ENCODE measurements around the gene TP53I13. TPM values are rescaled to one million over a fixed set of nuclear protein-coding genes. Genes with fewer than 3 reads are reported as not detected.
"Not testable (repeated sequence)": the region's sequence is repeated elsewhere in the genome, so short reads cannot be mapped to it uniquely, and the experiment has no call there.

The TP53I13 gene, protein sequence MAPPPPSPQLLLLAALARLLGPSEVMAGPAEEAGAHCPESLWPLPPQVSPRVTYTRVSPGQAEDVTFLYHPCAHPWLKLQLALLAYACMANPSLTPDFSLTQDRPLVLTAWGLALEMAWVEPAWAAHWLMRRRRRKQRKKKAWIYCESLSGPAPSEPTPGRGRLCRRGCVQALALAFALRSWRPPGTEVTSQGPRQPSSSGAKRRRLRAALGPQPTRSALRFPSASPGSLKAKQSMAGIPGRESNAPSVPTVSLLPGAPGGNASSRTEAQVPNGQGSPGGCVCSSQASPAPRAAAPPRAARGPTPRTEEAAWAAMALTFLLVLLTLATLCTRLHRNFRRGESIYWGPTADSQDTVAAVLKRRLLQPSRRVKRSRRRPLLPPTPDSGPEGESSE
- total RNA-seq, result 38.5 and 52.3 TPM in 2 replicates

- no peak for DNase-seq (ENCODE audit: low read depth)
Observed at GRCh38 chr17:29568331-29569244, at the start of gene TP53I13. TSS of gene TP53I13 (plus strand) at chr17:29568701. CDS start at chr17:29568759, 58 bp downstream.

DNA sequence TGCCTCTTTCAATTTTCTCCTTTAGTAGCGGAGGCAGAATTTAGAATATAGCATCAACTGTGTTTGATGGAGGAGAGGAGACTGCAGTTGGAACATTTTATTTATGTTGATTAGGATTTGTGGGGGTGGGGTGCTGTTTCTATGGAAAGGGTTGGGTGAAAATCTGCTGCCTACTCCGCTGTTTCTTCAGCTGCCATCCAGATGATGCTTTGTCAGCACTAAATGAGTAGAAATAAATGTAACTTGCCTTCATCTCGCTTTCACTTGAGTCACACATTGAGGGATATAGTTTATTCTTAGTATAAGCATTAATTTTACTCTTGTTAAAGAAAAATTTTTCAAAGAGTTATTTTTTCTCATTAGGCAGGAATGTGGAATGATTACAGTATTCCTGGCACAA, 43.8 kb upstream of the TP53I13 start:
- DNase-seq (ENCODE audit: low read depth), result no peak

GRCh38 chr17:29526322-29526721, 42.2 kb upstream of the TP53I13 start:
- no peak for DNase-seq (ENCODE audit: low read depth)

DNA sequence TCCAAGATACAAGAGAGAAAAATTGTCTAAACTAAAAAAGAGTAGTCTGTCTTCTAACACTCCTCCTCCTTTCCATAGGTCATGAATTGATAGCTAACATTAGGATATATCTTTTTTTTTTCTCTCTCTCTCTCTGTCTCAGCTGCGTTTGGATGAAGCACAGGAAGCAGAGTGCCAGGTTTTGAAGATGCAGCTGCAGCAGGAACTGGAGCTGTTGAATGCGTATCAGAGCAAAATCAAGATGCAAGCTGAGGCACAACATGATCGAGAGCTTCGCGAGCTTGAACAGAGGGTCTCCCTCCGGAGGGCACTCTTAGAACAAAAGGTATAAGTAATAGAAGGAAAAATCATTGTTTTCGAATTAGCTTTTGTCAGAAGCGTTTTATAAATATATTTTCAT, 34.5 kb upstream of the TP53I13 start:
- no peak for DNase-seq (ENCODE audit: low read depth)

- no peak for DNase-seq (ENCODE audit: low read depth)
Observed at GRCh38 chr17:29544066-29544465, 24.4 kb upstream of the TP53I13 start.

- DNase-seq (ENCODE audit: low read depth), result peak; percentile 64
Observed at GRCh38 chr17:29546085-29546484, 22.4 kb upstream of the TP53I13 start.

- no peak for DNase-seq (ENCODE audit: low read depth)
Observed at GRCh38 chr17:29546830-29547229, 21.7 kb upstream of the TP53I13 start.

DNA sequence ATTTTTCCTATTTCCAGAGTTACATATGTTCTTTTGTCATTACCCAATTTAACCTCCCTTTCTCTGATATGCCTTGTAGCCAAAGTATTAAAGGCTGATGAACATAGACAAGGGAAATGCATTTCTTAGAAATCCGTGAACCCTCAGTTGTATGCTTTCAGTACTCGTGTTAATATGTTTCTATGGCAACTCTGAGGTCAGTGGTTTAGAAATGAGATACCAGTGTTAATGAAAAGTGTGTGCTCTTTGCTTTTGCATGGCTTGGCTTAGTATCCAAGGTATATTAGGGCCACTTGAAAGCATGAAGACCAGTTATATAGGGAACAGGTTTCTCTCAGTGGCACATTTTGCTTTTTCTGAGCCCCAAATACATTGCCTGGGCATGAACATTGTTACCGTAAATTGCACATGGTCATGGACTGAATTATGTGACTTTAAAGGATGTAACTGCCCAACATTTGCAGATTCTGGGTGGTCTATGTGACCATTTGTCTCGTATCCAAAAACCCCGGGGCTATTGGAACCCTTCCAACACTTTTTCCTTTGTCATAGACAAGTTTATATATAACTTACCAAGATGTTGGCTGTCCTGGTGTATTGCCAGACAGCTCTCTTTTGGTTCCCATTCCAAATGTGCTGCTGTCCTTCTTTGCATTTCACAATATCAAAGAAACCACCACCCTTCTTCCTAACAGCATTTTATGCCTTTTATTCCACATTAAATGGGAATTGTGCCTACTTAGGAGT, 19.2 kb upstream of the TP53I13 start:
- DNase-seq (ENCODE audit: low read depth), result peak; percentile 73

- DNase-seq (ENCODE audit: low read depth), result peak; percentile 97
Observed at GRCh38 chr17:29555840-29556239, 12.7 kb upstream of the TP53I13 start.

DNA sequence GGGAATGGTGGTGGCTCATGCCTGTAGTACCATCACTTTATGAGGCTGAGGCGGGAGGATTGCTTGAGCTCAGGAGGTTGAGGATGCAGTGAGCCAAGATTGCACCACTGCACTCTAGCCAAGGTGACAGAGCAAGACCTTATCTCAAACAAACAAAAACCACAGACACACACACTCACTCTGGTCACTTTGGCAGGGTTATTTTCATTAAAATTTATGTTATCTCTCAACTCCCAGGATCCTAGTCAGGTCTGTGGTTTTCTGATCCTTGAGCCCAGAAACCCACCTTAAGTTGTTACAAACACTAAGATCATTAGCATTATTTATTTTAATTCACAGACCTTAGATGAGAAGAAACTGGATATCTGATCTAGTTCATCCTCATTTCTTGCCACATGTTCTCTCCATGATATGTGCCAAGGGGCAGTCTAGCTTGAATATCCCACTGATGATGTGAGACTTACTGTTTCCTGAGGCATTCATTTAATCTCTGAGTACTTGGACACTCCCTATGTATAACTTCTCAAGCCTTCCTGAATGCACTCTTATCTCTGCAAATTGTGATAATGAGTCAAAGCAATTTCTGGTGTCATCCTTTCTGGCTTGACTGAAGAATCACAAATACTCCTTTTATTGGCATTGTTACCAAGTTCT, 11.3 kb upstream of the TP53I13 start:
- peak; percentile 44 for DNase-seq (ENCODE audit: low read depth)

- DNase-seq (ENCODE audit: low read depth), result no peak
Observed at GRCh38 chr17:29557739-29558116, 10.8 kb upstream of the TP53I13 start.

DNA sequence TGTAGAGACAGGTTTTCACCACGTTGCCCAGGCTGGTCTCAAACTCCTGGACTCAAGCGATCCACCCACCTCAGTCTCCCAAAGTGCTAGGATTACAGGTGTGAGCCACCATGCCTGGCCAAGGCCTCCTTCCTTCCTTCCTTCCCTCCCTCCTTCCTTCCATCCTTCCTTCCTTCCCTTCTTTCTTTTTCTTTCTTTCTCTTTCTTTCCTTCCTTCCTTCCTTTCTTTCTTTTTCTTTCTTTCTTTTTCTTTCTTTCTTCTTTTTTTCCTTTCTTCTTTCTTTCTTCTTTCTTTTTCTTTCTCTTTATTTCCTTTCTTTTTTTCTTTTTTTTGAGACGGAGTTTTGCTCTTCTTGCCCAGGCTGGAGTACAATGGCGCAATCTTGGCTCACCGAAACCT, 10.4 kb upstream of the TP53I13 start:
- DNase-seq (ENCODE audit: low read depth), result not testable (repeated sequence)

DNA sequence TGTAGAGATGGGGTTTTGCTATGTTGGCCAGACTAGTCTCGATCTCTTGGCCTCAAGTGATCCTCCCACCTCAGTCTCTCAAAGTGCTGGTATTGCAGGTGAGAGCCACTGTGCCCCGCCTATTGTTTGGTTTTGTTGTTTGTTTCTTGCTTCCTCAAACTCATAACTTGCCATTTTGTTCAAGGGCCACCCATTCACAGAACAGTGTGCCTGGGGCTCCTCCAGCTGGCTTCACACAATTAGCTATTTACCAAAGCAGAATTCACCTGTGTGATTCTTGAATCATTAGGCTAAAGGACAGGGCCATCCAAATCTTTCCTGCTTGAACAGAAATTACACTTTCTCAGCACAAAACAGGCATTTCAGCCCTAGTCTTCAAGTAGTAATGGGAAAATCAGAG, 8.9 kb upstream of the TP53I13 start:
- no peak for DNase-seq (ENCODE audit: low read depth)

- no peak for DNase-seq (ENCODE audit: low read depth)
Observed at GRCh38 chr17:29560316-29560715, 8.2 kb upstream of the TP53I13 start.

- no peak for DNase-seq (ENCODE audit: low read depth)
Observed at GRCh38 chr17:29561554-29562517, 6.7 kb upstream of the TP53I13 start.

- no peak for DNase-seq (ENCODE audit: low read depth)
Observed at GRCh38 chr17:29562615-29563014, 5.9 kb upstream of the TP53I13 start.

GRCh38 chr17:29563816-29564215, 4.7 kb upstream of the TP53I13 start:
- no peak for DNase-seq (ENCODE audit: low read depth)

DNA sequence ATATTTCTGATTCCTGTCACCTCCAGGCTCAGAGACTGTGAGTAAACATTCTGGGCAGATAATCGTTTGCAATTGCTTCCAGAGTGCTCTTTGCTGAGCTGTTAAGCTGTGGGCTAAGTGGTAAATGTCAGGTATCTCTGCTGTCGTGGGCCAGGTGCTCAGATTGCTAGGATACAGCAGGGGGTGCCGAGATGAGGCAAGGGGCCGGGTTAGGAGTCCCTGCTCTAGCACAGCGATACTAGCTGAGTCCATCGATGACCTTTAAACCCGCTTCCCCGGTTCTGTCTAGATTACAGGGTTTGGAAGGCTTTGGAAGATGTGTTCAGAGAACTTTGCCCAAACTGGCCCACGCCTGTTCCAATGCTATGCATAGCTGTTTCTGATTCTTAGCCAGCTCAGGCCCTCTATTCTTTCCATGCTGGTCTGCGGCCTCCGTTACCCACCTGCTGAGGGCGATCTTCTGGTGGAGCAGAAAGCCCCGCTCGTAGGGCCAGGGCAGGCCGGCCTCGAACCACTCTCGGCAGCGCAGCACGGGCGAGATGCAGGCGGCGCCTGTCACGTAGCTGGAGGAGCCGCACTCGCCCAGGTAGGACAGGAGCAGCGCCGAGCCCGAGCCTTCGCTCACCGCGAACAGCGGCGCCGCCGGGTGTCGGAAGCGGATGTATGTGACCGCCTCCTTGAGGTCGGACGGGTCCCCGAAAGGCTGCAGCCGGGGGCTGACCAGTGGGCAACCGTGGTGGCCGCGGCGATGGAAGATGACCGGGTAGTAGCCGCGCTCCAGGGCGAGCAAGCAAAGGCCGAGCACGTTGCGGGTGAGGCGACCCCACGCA, 2.6 kb upstream of the TP53I13 start:
- no peak for DNase-seq (ENCODE audit: low read depth)

All from renal cortical epithelial cell (primary cell).